HepG2 (cell line): ENCODE results near the gene KCND2. TPM values are rescaled to one million over a fixed set of nuclear protein-coding genes. Genes with fewer than 3 reads are reported as not detected.

Experiments
- ATAC-seq: fragments of 200-7000 bp; cut with Tn5 transposase; 3 replicates; pipeline ENCODE4 v1.9.1; 2020; ENCODE audit warnings: mild to moderate bottlenecking, moderate library complexity
- BruUV-seq: library from RNA; stranded (reverse); fragments of 400-500 nt; replicated peaks from 2 replicates; lab custom pipeline; 2021; lab: Mats Ljungman, UMichigan
- CTCF ChIA-PET: fragments of 300-600 bp; formaldehyde crosslinking; extraction: SDS; loops from one replicate; lab custom pipeline; 2021; ENCODE audit warnings: low total read pairs, inconsistent platforms, low intra/inter-chr PET ratio; lab: Yijun Ruan, JAX
- POLR2A ChIA-PET: fragments of 350-600 bp; sonication (Branson Sonifier 250); formaldehyde crosslinking; loops from one replicate; lab custom pipeline; 2020; ENCODE audit warnings: antibody characterized with exemption, inconsistent platforms; lab: Yijun Ruan, JAX
- DNase-seq: peaks from one replicate; pipeline ENCODE4 v3.0.0-alpha.2; 2015; ENCODE audit warnings: low spot score
- FAIRE-seq: peaks from 3 replicates; lab custom pipeline; 2011; peaks lifted over from hg19 to GRCh38; lab: Jason Lieb, UNC
- H2AFZ ChIP-seq: one replicate; pipeline ENCODE4 v1.6.1; 2011; ENCODE audit warnings: low read length, inconsistent platforms
- H3K27ac ChIP-seq: fragments of 300-600 bp; 3 replicates; pipeline ENCODE4 v1.8.0; 2011; ENCODE audit warnings: mixed run types, mild to moderate bottlenecking, mixed read lengths, low read length, inconsistent platforms; ENCODE audit not compliant: insufficient read depth; ENCODE audit errors: extremely low read length
- H3K27me3 ChIP-seq, 2 experiments: fragments of 200-600 bp in 1 of 2; 2 replicates in 1 of 2; 3 replicates in 1 of 2; pipeline versions ENCODE4 v1.6.0 to v1.8.0; 2011; ENCODE audit warnings: low read length in 2 of 2, mild to moderate bottlenecking in 2 of 2, moderate library complexity in 2 of 2, inconsistent platforms in 1 of 2; ENCODE audit not compliant: insufficient read depth in 2 of 2, control insufficient read depth in 1 of 2
- H3K36me3 ChIP-seq, 2 experiments: fragments of 200-600 bp in 1 of 2; replicated peaks in 1 of 2; 2 replicates in 1 of 2; 3 replicates in 1 of 2; pipeline versions ENCODE4 v1.5.1 to v1.8.0; 2011; ENCODE audit warnings: low read length in 2 of 2, inconsistent platforms in 1 of 2; ENCODE audit not compliant: insufficient read depth in 2 of 2, control insufficient read depth in 1 of 2
- H3K4me1 ChIP-seq: 2 replicates; pipeline ENCODE4 v1.5.1; 2012; ENCODE audit warnings: low read length, inconsistent platforms; ENCODE audit not compliant: insufficient read depth
- H3K4me2 ChIP-seq: 2 replicates; pipeline ENCODE4 v1.6.0; 2011; ENCODE audit warnings: low read depth, low read length, inconsistent platforms
- H3K4me3 ChIP-seq, 3 experiments: fragments of 200-600 bp in 1 of 3; sonication (generic), shearing (Covaris generic) in 1 of 3; replicated peaks in 1 of 3; 2 replicates each; pipeline ENCODE4 v1.5.1; 2011 to 2016; ENCODE audit warnings: low read length in 3 of 3, inconsistent platforms in 2 of 3, low read depth in 2 of 3, mild to moderate bottlenecking in 2 of 3, control low read depth in 1 of 3, mixed read lengths in 1 of 3; ENCODE audit not compliant: insufficient read depth in 1 of 3
- H3K79me2 ChIP-seq: one replicate; pipeline ENCODE4 v1.6.1; 2011; ENCODE audit warnings: low read length, inconsistent platforms; ENCODE audit not compliant: insufficient read depth
- H3K9ac ChIP-seq: 2 replicates; pipeline ENCODE4 v1.6.0; 2011; ENCODE audit warnings: mild to moderate bottlenecking, low read depth, low read length, inconsistent platforms; ENCODE audit not compliant: insufficient read depth
- H3K9me3 ChIP-seq: 2 replicates; pipeline ENCODE4 v1.5.1; 2012; ENCODE audit warnings: mild to moderate bottlenecking, low read length
- H4K20me1 ChIP-seq: 2 replicates; pipeline ENCODE4 v1.6.0; 2011; ENCODE audit warnings: inconsistent platforms, mild to moderate bottlenecking, low read length, moderate library complexity; ENCODE audit not compliant: insufficient read depth
- CHD2 ChIP-seq: IDR thresholded peaks from 2 replicates; pipeline ENCODE4 v1.6.1; 2011; ENCODE audit warnings: low read depth, low read length, improper control_type of control experiment
- ETV6 ChIP-seq: sonication (generic); formaldehyde crosslinking; conservative IDR thresholded peaks from 2 replicates; pipeline ENCODE4 v1.4.0; 2020; ENCODE audit warnings: missing genetic modification reagents
- MIER2 ChIP-seq: IDR thresholded peaks from 2 replicates; pipeline ENCODE4 v1.6.1; 2016; ENCODE audit warnings: missing biosample characterization, missing genetic modification reagents
- MTF1 ChIP-seq: sonication (generic); formaldehyde crosslinking; IDR thresholded peaks from 2 replicates; pipeline ENCODE4 v1.5.0; 2020; ENCODE audit warnings: missing genetic modification reagents
- NR3C1 ChIP-seq: sonication (generic); formaldehyde crosslinking; IDR thresholded peaks from 2 replicates; pipeline ENCODE4 v1.4.0; 2020; ENCODE audit warnings: missing genetic modification reagents
- SIX1 ChIP-seq: sonication (generic); formaldehyde crosslinking; IDR thresholded peaks from 2 replicates; pipeline ENCODE4 v1.4.0; 2020; ENCODE audit warnings: missing genetic modification reagents, borderline replicate concordance
- ZNF329 ChIP-seq: sonication (generic); formaldehyde crosslinking; IDR thresholded peaks from 2 replicates; pipeline ENCODE4 v1.9.0; 2021; ENCODE audit warnings: low read depth, mild to moderate bottlenecking, missing genetic modification reagents
- ZNF512 ChIP-seq: sonication (generic); formaldehyde crosslinking; IDR thresholded peaks from 2 replicates; pipeline ENCODE4 v1.4.0; 2020; ENCODE audit warnings: mild to moderate bottlenecking, missing genetic modification reagents
- ZNF775 ChIP-seq: sonication (generic); formaldehyde crosslinking; IDR thresholded peaks from 2 replicates; pipeline ENCODE4 v1.4.0; 2020; ENCODE audit warnings: missing genetic modification reagents, mild to moderate bottlenecking, moderate library complexity, borderline replicate concordance
- WGBS: methylation state at CpG from one replicate; pipeline ENCODE4 v1.1.6; 2017; ENCODE audit warnings: low lambda C conversion rate; 5-methylcytosine and 5-hydroxymethylcytosine counted together
- in situ Hi-C: cut with HindIII; loops from 2 replicates; pipeline ENCODE4 v1.10.0; 2017; ENCODE audit warnings: low pct_unique_long_range_greater_than_20kb; ENCODE audit not compliant: extremely low pct_ligation_motif_present
- intact Hi-C: fragments of 100-400 bp; cut with micrococcal nuclease; formaldehyde crosslinking; loops from one replicate; pipeline ENCODE4 v1.10.0; 2022; ENCODE audit not compliant: unreplicated experiment
- polyA plus RNA-seq, 8 experiments: library from polyadenylated mRNA; depleted of rRNA in 3 of 8; stranded (reverse) in 7 of 8; unstranded in 1 of 8; fragments of >200 nt; fragmentation: Illumina TruSeq in 4 of 8; extraction: Trizol in 4 of 8; gene quantifications; 2 replicates each; pipeline versions ENCODE4 v1.2.1 to v1.2.3, GENCODE V29; 2011 to 2016; ENCODE audit warnings: low read depth in 4 of 8, missing spikeins in 1 of 8, mixed read lengths in 1 of 8; ENCODE audit not compliant: insufficient read depth in 1 of 8
- total RNA-seq, 5 experiments: library from RNA; depleted of rRNA; stranded (reverse); fragments of >200 nt; fragmentation: Illumina TruSeq; extraction: Trizol; gene quantifications; 2 replicates each; pipeline ENCODE4 v1.2.3, GENCODE V29; 2016; ENCODE audit warnings: low read depth in 1 of 5
- TF ChIP-seq, protein P1 (sequence below): IDR thresholded peaks from 2 replicates; pipeline ENCODE4 v1.6.1; 2016; ENCODE audit warnings: missing genetic modification reagents, missing compliant biosample characterization
- TF ChIP-seq, protein P2 (sequence below): sonication (generic); formaldehyde crosslinking; IDR thresholded peaks from one replicate; pipeline ENCODE4 v1.5.1; 2020; ENCODE audit warnings: mild to moderate bottlenecking, missing genetic modification reagents; ENCODE audit errors: not compliant biosample characterization
- TF ChIP-seq, protein P3 (sequence below): sonication (generic); formaldehyde crosslinking; IDR thresholded peaks from 2 replicates; pipeline ENCODE4 v1.4.0; 2020; ENCODE audit warnings: missing genetic modification reagents

Gene KCND2
- total and polyA plus RNA-seq, 2 of the 13 experiments (the other 11 are each of a cell fraction or from before 2014, with no cell fraction given) = not detected

GRCh38 chr7:120709972-120710320 lies 437.0 kb downstream of the KCND2 start:
- in situ Hi-C loops (no loop called here), intact Hi-C loops (no loop called here)
- H2AFZ ChIP-seq = no peak overlapping the region
- TF ChIP-seq ZNF512 (CRISPR knock-in tag) (no peak), SIX1 (no peak), ZNF775 (CRISPR knock-in tag) (no peak), MIER2 (CRISPR knock-in tag) (no peak), CHD2 (no peak), ZNF329 (CRISPR knock-in tag) (no peak), NR3C1 (CRISPR knock-in tag) (no peak), ETV6 (CRISPR knock-in tag) (no peak), MTF1 (no peak)
- TF ChIP-seq, protein P1, sequence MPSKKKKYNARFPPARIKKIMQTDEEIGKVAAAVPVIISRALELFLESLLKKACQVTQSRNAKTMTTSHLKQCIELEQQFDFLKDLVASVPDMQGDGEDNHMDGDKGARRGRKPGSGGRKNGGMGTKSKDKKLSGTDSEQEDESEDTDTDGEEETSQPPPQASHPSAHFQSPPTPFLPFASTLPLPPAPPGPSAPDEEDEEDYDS (CRISPR knock-in tag) = no peak
- TF ChIP-seq, protein P2, sequence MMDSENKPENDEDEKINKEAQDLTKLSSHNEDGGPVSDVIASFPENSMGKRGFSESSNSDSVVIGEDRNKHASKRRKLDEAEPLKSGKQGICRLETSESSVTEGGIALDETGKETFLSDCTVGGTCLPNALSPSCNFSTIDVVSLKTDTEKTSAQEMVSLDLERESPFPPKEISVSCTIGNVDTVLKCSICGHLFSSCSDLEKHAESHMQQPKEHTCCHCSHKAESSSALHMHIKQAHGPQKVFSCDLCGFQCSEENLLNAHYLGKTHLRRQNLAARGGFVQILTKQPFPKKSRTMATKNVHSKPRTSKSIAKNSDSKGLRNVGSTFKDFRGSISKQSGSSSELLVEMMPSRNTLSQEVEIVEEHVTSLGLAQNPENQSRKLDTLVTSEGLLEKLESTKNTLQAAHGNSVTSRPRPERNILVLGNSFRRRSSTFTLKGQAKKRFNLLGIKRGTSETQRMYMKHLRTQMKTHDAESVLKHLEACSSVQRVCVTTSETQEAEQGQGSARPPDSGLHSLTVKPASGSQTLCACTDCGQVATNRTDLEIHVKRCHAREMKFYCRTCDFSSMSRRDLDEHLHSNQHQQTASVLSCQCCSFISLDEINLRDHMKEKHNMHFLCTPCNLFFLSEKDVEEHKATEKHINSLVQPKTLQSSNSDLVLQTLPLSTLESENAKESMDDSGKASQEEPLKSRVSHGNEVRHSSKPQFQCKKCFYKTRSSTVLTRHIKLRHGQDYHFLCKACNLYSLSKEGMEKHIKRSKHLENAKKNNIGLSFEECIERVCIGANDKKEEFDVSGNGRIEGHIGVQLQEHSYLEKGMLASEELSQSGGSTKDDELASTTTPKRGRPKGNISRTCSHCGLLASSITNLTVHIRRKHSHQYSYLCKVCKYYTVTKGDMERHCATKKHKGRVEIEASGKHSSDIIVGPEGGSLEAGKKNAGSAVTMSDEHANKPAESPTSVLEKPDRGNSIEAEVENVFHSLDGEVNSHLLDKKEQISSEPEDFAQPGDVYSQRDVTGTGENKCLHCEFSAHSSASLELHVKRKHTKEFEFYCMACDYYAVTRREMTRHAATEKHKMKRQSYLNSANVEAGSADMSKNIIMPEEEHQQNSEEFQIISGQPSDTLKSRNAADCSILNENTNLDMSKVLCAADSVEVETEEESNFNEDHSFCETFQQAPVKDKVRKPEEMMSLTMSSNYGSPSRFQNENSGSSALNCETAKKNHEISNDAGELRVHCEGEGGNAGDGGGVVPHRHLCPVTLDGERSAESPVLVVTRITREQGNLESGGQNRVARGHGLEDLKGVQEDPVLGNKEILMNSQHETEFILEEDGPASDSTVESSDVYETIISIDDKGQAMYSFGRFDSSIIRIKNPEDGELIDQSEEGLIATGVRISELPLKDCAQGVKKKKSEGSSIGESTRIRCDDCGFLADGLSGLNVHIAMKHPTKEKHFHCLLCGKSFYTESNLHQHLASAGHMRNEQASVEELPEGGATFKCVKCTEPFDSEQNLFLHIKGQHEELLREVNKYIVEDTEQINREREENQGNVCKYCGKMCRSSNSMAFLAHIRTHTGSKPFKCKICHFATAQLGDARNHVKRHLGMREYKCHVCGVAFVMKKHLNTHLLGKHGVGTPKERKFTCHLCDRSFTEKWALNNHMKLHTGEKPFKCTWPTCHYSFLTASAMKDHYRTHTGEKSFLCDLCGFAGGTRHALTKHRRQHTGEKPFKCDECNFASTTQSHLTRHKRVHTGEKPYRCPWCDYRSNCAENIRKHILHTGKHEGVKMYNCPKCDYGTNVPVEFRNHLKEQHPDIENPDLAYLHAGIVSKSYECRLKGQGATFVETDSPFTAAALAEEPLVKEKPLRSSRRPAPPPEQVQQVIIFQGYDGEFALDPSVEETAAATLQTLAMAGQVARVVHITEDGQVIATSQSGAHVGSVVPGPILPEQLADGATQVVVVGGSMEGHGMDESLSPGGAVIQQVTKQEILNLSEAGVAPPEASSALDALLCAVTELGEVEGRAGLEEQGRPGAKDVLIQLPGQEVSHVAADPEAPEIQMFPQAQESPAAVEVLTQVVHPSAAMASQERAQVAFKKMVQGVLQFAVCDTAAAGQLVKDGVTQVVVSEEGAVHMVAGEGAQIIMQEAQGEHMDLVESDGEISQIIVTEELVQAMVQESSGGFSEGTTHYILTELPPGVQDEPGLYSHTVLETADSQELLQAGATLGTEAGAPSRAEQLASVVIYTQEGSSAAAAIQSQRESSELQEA (CRISPR knock-in tag) = no peak
- TF ChIP-seq, protein P3, sequence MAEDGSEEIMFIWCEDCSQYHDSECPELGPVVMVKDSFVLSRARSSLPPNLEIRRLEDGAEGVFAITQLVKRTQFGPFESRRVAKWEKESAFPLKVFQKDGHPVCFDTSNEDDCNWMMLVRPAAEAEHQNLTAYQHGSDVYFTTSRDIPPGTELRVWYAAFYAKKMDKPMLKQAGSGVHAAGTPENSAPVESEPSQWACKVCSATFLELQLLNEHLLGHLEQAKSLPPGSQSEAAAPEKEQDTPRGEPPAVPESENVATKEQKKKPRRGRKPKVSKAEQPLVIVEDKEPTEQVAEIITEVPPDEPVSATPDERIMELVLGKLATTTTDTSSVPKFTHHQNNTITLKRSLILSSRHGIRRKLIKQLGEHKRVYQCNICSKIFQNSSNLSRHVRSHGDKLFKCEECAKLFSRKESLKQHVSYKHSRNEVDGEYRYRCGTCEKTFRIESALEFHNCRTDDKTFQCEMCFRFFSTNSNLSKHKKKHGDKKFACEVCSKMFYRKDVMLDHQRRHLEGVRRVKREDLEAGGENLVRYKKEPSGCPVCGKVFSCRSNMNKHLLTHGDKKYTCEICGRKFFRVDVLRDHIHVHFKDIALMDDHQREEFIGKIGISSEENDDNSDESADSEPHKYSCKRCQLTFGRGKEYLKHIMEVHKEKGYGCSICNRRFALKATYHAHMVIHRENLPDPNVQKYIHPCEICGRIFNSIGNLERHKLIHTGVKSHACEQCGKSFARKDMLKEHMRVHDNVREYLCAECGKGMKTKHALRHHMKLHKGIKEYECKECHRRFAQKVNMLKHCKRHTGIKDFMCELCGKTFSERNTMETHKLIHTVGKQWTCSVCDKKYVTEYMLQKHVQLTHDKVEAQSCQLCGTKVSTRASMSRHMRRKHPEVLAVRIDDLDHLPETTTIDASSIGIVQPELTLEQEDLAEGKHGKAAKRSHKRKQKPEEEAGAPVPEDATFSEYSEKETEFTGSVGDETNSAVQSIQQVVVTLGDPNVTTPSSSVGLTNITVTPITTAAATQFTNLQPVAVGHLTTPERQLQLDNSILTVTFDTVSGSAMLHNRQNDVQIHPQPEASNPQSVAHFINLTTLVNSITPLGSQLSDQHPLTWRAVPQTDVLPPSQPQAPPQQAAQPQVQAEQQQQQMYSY (CRISPR knock-in tag) = no peak
- CTCF ChIA-PET = no interaction called here
- no peak overlapping the region for H3K27ac ChIP-seq
- H4K20me1 ChIP-seq = no peaks in the 10 kb centered on the region
- no peaks in the 10 kb centered on the region for H3K4me1 ChIP-seq
- no peaks in the 10 kb centered on the region for H3K79me2 ChIP-seq
- H3K27me3 ChIP-seq = no peaks in the 10 kb centered on the region
- no peak for ATAC-seq
- H3K36me3 ChIP-seq = no peaks in the 10 kb centered on the region
- H3K4me3 ChIP-seq = no peak overlapping the region
- DNase-seq = no peak
- no peak overlapping the region for H3K9ac ChIP-seq
- no peaks in the 10 kb centered on the region for H3K9me3 ChIP-seq
- POLR2A ChIA-PET = no interaction called here
- 4% methylated on average over 1 of the region's 1 CpG for WGBS
- H3K4me2 ChIP-seq = no peak overlapping the region
- no peak for FAIRE-seq
- BruUV-seq = no TSS peak
